ENCODE measurements around the gene TADA3.
"Not testable (repeated sequence)": the region's sequence is repeated elsewhere in the genome, so short reads cannot be mapped to it uniquely, and the experiment has no call there.

Gene TADA3

DNA sequence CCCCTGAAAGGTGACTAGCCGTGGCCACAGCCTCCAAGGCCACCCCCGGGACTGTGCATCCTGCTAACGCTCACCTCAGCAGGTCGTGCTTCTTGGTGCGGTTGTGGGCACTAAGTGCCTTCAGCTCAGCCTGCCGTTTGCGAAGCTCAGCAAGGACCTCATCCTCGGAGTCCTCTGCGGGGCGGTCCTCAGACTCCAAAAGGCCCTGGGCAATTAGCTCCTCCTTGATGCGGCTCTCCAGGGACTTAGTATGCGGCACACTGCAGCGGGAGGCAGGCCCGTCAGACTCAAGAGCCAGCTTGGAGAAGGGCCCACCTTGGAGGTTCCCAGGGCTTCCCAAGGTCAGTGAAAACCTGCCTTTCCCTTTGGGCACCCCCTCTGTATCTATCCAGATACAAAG lies 8.3 kb downstream of the TADA3 start:
- DNase-seq: no peak

DNA sequence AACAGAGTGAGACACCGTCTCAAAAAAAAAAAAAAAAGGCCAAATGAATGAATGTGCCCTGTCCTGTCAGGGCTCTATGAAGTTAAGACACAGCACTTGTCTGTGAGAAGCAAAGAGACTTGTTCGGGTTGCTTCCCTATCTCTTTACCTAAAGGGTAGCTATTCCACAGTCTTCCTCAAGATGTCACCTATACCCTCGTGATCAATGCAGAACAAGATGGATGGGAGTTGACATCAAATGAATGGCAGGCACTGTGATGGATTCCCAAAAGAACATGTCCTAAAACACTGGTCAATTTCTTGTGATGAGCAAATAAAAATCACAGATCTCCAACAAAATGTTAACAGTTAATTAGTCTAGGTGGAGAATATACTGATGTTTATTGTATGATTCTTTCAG lies 9.5 kb downstream of the TADA3 start:
- DNase-seq: no peak

DNA sequence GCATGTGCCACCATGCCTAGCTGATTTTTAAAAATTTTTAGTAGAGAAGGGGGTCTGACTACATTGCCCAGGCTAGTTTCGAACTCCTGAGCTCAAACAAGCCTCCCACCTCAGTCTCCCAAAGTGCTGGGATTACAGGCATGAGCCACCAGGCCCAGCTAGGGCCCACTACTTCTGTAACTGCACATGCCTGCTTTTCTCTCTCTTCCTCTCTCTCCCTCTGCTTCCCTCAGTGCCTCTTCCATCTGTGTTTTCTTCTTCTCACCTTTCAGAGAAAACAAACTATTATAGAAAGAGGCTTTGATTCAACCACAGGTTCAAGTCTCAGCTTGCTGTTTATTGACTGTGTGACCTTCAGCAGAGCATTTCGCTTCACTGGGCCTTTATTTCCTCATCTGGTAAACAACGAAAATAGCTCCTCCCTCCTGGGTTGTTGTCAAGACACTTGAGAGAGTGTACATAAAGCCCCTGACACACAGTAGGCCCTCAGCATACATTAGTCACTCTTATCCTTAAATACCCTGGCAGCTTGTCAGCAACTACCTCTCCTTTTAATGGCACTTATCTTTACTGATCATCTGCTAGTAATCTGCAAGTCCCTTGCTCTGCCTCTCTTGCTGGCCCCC lies 10.2 kb downstream of the TADA3 start:
- no peak for DNase-seq

DNA sequence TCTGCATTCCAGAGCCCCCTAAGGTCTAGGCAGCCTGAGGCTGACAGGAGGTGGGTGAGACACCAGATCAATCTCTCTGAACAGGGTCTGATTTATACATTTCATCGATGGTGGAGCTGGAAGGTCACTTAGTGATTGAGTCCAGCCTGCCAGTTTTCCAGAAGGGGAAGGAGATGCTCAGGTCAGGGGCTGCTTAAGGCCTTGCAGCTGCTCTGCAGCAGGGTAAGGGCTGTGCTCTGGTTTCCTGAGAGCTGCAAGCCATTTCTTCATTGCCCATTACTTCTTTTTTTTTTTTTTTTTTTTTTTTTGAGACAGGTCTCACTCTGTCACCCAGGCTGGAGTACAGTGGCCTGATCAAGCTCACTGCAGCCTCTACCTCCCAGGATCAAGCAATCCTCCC lies 10.7 kb downstream of the TADA3 start:
- no peak for DNase-seq

DNA sequence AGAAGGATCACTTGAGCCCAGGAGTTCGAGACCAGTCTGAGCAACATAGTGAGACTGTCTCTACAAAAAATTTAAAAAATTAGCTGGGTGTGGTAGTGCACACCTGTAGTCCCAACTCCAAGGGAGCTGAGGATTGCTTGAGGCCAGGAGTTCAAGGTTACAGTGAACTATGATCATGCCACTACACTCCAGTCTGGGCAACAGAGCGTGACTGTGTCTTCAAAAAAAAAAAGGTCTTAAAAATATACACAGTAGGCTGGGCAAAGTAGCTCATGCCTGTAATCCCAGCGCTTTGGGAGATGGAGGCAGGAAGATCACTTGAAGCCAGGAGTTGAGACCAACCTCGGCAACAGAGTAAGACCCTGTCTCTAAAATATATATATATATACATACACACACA lies 11.4 kb downstream of the TADA3 start:
- no peak for DNase-seq

DNA sequence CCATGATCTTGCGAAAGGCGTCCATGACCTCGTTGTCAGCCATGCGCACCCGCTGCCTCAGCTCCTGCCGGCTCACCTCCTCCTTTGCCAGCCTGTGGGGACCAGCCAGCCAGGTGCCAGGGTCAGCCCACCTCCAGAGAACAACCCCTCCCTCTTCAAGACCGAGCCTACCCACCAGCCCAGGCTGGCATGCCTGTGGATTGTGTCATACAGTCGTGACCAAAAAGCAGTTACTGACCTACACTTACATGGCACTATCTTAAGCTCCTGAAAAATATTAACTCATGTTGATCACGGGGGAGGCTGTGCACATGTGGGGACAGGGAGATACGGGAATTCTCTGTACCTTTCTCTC lies 11.8 kb downstream of the TADA3 start:
- no peak for DNase-seq

DNA sequence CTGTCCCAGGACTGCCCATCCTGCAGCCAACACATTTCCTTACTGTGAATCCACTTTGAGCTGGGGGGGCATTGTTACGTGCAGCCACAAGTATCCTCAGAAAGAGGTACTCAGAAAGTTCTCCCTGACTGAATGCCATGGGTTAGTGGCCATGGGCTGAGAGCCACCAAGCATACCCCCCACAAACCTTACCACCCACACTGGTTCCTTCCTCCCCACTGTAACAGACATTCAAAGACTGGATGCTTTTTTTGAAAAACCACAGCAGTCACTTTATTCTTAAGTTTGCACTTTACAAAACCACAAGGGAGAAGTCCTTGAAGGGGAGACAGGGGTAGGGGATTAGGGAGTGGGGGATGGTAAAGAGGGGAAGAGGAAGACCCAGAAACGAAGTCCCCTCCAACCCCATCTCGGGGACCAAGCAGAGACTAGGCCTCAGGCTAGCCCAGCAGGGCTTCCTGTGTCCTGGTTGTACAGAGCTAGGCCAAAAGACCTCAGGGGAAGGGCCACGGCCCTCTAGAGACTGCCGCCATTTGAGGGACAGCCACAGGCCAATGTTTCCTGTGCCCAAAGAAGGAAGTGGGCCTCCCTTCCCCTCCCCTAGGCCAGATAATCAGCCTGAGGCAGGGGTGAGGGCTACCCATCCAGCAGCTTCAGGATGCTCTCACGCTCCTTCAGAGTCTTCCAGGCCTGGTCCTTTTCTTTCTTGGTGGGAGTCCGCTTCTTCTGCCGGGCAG lies 12.4 kb downstream of the TADA3 start:
- DNase-seq: peak; percentile 27

DNA sequence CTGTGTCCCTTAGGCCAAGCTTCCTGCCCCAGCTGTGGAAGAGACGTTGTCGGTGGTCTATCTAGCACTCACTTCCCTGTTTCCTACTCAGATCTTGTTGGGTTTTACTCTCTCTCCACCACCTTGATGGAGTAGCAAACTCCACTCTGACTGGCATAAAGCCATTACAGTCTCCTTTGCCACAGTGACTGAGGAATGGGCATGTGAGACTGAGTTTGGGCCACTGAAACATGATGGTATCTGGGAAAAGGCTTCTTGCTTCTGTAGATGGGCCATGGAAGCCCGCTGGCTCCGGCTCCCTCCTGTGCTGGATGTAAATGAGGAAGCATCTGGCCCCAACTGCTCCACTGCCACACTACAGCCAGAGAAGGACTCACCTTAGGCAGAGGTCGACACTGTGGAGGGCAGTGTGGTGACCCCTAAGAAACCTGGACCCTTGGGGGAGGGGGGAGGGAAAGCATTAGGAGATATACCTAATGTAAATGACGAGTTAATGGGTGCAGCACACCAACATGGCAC lies 13.1 kb downstream of the TADA3 start:
- DNase-seq: no peak

DNA sequence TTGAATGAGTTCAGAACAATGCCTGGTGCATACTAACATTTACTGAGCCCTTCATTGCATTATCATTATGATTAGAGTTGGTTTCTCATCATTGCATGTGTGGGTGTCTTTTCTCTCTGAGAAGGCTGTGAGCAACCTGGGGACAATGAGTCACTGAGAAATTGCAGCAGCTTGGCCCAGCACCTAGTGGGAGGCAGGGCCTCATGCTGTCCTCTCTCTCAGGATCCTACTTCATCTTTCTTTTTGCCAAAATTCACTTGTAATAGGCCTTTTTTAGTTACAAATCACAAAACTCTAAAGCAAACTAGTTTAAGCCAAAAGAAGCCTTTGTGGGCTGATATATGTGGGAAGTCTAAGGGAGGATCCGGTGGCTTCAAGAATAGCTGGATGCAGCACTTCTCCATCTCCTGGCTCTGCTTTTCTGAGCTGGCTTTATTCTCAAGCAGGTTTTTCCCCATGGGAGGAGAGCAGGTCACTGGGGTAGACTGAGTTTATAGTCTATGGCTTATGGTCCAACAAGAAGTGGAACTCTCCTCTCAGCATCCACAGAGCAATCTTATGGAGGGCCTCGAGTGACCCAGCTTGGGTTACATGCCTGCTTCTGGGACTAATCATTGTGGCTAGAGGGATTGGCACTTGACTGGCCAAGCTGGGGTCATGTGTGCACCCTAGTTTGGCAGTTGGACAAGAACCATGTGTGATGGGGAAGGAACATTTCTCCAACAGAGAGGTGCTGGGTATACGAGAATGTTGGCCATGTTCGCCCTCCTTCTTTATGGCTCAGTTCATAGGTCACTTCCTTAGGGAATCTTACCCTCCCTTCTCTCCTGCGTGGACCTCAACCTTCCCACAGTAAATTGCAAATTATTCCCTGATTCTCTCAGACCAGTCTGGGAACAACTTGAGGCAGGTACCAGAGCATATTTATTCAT lies 13.9 kb downstream of the TADA3 start:
- no peak for DNase-seq

DNA sequence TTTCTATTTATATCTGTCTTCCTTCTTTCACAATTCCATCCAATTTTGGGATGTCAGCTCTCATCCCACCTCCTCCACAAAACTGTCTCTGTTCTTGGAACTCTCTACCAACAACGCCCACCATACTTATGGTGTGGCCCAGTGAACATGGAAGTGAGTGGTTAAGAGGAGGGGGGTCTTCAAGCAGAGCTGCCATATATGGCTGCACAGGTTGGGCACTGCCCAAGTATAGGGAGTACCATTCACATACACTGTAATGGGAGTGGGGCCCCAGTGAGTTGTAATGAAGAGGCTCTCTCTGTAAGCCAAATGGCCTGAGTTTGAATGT lies 14.6 kb downstream of the TADA3 start:
- DNase-seq: no peak

DNA sequence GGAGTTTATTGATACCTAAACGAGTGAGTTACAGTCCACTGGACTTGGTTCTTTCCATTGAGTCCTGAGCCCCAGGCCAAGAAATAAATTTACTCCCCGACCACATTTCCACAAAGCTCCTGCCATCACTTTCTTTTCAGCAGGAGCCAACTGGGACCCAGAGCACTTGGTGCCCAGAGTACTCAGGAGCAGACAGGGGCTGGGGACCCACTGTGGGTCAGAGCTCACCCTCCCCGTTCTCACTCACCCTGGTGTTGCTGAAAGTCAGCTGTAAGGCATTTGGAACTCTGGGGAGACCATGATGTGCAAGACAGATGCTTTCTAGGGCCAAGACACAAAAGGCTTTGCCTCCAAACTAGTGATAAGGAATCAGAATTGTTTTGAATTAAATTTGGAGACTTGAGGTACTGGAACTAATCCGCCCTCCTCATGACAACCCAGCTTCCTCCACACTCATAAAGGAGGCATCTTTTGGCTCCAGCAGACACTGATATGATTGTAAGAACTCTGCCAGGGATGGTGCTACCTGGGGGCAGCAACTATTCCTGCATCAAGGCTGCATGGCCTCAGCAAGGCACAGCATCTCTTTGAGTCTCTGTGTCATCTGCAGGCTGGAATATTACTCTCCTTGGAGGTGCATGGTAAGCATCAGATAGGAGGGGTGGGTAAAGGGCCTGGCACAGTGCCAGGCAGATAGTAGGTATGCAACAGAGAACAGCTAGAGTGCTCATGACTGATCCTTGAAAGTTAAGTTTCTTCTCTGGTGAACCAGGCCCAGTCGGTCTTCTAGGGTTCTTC lies 15.2 kb downstream of the TADA3 start:
- no peak for DNase-seq

DNA sequence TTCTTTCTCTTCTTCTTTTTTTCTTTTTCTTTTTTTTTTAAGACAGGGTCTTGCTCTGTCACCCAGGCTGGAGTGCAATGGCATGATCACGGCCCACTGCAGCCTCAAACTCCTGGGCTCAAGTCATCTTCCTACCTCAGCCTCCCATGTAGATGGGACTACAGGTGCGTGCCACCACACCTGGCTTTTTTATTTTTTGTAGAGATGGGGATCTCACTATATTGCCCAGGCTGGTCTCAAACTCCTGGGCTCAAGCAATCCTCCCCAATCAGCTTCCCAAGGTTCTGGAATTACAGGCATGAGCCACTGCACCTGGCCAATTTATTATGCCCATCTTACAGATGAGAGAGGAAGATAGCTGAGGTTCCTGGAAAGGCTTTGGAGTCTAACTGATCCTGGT lies 21.3 kb downstream of the TADA3 start:
- DNase-seq: not testable (repeated sequence)

DNA sequence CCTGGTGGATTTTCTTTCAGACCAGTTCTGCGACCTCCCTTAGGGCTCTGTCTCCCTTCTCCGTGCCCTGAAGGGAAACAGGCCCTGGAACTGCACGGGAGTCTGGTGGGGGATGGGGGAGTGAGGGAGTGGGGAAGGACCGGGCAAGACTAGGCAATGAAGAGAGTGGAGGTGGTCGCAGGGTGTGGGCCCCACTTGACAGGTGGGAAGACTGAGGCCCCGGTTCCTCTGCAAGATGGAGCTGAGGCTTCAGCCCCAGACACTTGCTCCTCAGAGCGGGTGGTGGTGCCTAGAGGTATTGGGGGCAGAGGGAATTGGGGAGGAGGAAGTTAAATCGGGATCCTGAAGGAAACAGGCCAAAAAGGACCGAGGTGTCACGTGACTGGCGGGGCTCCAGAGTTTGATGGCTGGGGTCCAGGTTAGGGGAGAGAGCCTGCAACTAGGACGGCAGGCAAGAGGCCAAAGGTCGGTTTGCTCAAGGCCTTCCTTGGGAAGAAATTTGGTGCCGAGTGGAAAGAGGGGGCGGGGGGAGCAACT lies 21.9 kb downstream of the TADA3 start:
- no peak for DNase-seq

DNA sequence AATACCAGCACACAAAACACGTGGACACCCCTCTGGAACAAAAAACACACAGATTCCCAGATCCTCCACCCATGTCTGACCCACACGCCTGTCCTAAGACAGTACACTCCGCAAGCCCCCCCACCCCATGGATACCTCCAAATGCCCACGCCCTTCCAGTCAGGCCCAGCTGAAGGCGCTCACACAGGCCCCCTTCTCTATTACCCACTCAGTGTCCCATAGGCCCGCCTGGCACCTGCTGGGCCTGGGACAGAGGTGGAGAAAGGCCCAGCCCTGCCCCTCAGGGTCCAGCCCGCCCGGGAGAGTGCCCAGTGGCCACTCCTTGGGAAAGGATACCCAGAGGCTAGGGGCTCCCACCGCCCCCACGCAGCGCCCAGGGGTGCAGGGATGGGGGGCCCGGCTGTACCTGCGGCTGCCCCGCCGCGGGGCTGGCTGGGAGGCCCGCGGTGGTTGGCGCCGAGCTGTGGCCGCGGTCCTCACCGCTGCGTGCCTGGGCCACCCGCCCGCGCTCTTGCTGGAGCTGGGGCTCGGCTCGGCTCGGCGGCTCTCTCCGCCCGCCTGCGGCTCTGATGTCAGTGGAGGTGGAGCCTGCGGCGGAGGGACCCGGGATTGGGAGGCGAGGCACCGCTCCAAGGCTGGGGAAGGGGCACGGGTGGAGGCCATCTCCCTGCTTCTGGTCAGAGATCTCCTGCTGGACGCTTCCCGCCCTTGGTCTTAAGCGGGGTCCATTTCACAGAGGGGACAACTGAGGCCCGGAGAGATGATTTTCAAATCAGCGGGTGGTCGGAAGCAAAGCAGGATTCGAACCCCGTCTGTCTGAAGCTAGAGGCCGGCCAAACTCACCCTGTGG lies 22.6 kb downstream of the TADA3 start, which contains the start of gene CAMK1:
Gene CAMK1, minus strand, starts transcription at position 522 of the 850 bp plus-strand sequence. CDS start 2,198 bp downstream, outside the sequence.
- DNase-seq: peak; percentile 66

DNA sequence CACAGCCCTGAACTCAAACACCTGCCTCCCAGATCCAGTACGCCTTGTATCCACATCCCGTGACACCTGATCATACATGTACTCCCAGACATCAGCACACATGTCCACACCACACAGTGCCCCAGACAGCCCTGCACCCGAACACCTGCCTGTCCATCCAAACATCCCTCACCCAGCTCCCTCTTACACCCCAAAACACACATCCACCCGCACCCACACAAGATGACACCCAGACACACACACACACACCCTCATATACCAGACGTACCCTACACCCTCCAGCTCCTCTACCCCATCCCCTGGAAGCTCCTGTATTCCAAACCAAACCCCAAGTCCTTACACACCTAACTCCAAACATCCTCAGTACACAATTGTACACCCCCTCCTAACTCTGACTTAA lies 23.3 kb downstream of the TADA3 start:
- no peak for DNase-seq

DNA sequence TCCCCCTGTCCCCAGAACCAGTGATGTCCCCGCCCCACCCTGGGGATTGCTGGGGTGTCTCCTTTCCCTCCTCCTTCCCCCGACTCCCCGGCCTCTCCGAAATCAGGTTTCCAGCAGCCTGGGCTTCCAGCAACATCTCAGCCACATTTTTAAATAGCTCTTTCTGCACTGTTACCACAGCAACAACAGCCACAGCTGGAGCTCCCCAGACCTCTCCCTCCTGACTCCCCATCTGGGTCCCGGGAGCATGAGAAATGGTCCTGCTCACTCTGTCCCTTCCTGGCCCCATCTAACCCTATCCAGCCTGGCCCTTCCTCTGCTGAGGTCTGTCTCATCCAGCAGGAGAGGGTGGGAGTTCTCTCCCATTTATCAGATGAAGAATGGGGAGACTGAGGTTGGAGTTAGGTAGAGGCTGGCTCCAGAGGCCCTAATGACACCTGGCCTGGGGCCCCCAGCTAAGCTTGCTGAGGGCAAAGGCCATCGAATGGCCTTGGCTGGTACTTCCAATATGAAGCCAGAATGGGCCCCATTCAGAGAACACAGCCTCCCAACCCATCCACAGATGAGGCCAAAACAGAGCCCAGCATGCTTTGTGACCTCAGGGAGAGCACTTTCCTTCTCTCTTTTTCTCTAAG lies 24.0 kb downstream of the TADA3 start:
- DNase-seq: no peak

DNA sequence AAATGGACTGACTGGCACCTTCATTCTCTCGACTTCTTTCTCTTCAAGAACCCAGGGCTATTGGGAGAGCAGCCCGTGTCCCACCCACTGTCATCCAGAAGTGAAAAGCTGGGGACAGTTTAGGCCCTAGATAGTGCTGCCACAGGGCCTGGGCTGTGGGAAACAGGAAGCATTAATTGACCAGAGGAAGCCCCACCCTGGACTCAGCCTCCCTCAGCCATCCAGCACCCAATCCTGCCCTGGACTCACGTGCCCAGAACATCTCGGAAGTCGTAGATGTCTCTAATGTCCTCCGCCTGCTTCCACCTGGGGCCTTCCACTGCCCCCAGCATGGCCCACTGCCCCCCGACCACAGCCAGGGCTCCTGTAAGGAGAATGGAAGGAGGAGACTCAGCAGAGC lies 24.9 kb downstream of the TADA3 start:
- DNase-seq: no peak

DNA sequence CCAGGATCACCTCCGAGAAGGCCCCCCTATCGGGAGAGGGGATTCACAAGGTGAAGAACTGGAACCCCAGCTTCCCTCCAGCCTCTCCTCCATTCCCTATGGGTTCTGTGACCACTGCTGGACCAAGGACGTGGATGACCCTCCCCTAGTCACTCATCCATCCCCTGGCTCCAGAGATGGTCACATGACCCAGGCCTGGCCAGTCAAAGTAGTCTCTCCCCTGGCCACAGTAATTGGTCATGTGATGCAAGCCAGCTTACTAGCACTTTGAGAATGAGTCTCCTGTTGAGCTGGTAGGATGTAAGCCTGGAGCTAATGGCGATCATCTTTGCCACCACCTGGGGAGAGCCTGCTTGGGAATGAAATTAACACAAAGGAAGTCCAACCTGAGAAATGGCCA lies 26.4 kb downstream of the TADA3 start:
- no peak for DNase-seq

DNA sequence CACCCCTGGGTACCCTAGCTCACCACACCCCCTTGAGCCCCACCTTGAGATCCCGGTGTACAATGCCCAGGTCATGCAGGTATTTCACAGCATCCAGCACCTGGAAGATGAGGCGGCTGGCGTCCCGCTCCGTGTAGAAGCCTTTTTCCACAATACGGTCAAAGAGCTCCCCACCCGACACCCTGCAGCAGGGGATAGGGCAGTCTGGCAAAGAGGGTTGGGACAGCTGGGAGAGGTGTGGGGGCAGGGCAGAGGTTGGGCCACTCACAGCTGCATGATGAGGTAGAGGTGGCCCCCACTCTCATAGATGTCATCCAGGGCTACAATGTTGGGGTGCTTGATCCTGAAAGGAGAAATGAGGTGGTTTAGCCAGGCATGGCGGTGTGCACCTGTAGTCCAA lies 29.4 kb downstream of the TADA3 start:
- DNase-seq: no peak

DNA sequence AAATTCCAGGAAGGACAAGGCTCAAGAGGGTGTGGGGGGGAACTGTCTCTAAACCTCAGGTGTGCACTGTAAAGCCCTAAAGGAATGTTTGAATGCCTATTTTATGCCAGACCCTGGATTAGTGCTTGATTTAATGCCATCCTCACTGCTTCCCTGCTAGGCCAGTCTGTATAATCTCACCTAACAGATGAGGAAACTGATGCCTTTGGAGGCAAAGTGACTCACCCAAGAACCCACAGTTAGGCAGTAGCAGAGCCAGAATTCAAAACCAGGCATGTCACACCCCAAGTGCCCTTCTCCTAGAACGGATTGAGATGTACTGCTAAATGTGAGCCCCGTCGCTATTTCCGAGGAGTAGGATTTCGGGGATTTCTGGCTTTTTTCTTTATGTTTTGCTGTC lies 30.4 kb downstream of the TADA3 start:
- no peak for DNase-seq
